MG63 (cell line): ENCODE measurements around the gene CT55. TPM values are rescaled to one million over a fixed set of nuclear protein-coding genes. Genes with fewer than 3 reads are reported as not detected.

Experiments used
- DNase-seq: peaks from one replicate; pipeline ENCODE4 v3.0.0-alpha.2; 2020
- H3K27me3 ChIP-seq: fragments of 250-450 bp; sonication (Bioruptor Pico); 2 replicates; pipeline ENCODE4 v1.5.1; 2020; ENCODE audit warnings: mild to moderate bottlenecking, moderate library complexity
- H3K36me3 ChIP-seq: fragments of 250-450 bp; sonication (Bioruptor Pico); 2 replicates; pipeline ENCODE4 v1.5.1; 2020; ENCODE audit warnings: mild to moderate bottlenecking, moderate library complexity
- H3K4me3 ChIP-seq: fragments of 250-450 bp; sonication (Bioruptor Pico); 2 replicates; pipeline ENCODE4 v1.5.1; 2020; ENCODE audit warnings: mild to moderate bottlenecking, moderate library complexity
- H3K9me3 ChIP-seq: fragments of 250-450 bp; sonication (Bioruptor Pico); 2 replicates; pipeline ENCODE4 v1.5.1; 2020; ENCODE audit warnings: mild to moderate bottlenecking, moderate library complexity
- total RNA-seq: library from RNA; depleted of rRNA; stranded (reverse); fragments of >200 nt; shearing (Covaris generic); gene quantifications from 2 replicates; pipeline ENCODE4 v1.2.3, GENCODE V29; 2014; ENCODE audit warnings: low replicate concordance; rRNA removed

The CT55 gene
- total RNA-seq, 1 experiment from 2014 or later, result not detected

DNA sequence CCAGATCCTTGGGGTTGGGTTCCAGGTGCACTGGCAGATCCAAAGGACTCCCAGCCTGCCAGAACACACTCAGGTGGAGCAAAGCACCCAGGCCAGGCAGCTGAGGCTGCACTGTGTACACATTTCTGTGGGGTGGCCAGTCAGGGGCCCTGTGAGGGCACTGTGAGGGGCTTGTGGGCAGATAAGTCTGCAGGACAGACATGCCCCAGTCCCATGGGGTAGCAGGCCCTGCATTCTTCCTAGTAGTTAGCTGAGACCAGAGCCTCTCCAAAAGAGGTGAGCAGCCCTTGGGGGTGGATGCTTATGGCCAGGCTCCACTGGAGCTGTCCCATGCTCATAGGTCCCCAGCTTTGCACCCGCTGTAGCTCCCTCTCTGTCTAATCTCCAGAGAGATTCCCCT, 58.5 kb downstream of the CT55 start:
- no peaks in the 10 kb centered on the region for H3K36me3 ChIP-seq
- H3K4me3 ChIP-seq, result no peak overlapping the region
- H3K9me3 ChIP-seq, result no peaks in the 10 kb centered on the region
- no peaks in the 10 kb centered on the region for H3K27me3 ChIP-seq
- no peak for DNase-seq

DNA sequence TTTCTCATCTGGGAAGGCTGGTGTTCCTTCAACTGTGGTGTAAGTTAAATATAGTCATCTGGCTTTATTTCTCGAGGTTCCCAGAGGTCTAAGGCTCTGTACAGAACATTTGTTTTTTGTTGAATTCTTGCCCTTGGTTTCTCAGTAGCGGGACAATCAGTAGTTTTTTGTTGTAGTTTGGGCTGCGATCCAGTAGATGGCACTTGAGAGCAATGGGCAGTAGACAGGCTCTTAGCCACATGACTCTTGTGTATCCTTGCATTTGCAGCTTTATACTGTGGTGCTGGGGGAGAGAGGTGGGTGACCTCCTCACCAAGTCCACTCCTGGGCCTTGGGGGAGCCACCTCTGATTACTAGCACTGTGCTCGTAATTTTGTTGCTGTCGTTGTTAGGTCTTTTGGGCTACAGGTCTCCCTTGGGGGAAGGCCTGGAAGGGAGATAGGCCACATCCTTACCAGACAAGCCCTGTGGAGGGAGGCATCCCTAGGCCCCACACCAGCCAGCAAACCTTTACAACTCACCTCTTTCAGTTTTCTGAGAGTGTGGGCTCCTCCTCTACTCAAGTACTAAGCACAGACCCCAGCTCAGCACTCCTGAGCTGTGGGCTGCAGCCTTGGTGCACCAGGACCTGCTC, 59.0 kb downstream of the CT55 start:
- DNase-seq, result no peak

GRCh38 chrX:135109554-135109953, 61.6 kb downstream of the CT55 start:
- H3K36me3 ChIP-seq, result no peaks in the 10 kb centered on the region
- no peak overlapping the region for H3K4me3 ChIP-seq

More for the DNA sequence above, 59.0 kb downstream of the CT55 start:
- H3K27me3 ChIP-seq, result no peaks in the 10 kb centered on the region
- no peaks in the 10 kb centered on the region for H3K9me3 ChIP-seq
- H3K36me3 ChIP-seq, result no peaks in the 10 kb centered on the region
- no peak overlapping the region for H3K4me3 ChIP-seq

More at GRCh38 chrX:135109554-135109953, 61.6 kb downstream of the CT55 start:
- no peaks in the 10 kb centered on the region for H3K27me3 ChIP-seq
- no peaks in the 10 kb centered on the region for H3K9me3 ChIP-seq
- DNase-seq, result no peak

Other genes starting within 250 kb of the CT55 start
- 12.0 and 44.9 TPM in 2 replicates for gene SMIM10, start 180.4 kb downstream of the CT55 start, total RNA-seq
- gene RTL8B, start 148.9 kb downstream of the CT55 start, total RNA-seq, result 5.8 and 7.0 TPM in 2 replicates
- 13.3 and 32.0 TPM in 2 replicates for gene RTL8C, start 139.0 kb downstream of the CT55 start, total RNA-seq
- gene RTL8A, start 119.3 kb downstream of the CT55 start, total RNA-seq, result 1.4 and 2.4 TPM in 2 replicates
- 0.07 and 0.66 TPM in 2 replicates for gene SMIM10L2B, start 72.7 kb downstream of the CT55 start, total RNA-seq
- not detected in 2 replicates for gene ETDB, start 50.9 kb downstream of the CT55 start, total RNA-seq
- gene ETDA, start 80.7 kb upstream of the CT55 start, total RNA-seq, result not detected in 2 replicates
- not detected in 2 replicates for gene ETDC, start 138.1 kb upstream of the CT55 start, total RNA-seq
- 3.9 and 12.7 TPM in 2 replicates for gene ZNF75D, start 172.7 kb upstream of the CT55 start, total RNA-seq
- 1.8 and 5.2 TPM in 2 replicates for gene ZNF449, start 173.4 kb upstream of the CT55 start, total RNA-seq